Breast epithelium (tissue), 3 donors: ENCODE data around the gene ZNRF3.

ENCODE experiments used
- CTCF ChIP-seq, 3 donors: fragments of 450-650 bp; IDR thresholded peaks; one replicate each; pipeline ENCODE4 v1.5.1; 2016 to 2017; ENCODE audit warnings: antibody characterized with exemption in 3 of 3, mild to moderate bottlenecking in 3 of 3, moderate library complexity in 3 of 3
- POLR2A ChIP-seq: fragments of 450-650 bp; IDR thresholded peaks from one replicate; pipeline ENCODE4 v1.6.1; 2016; ENCODE audit warnings: antibody characterized with exemption, mild to moderate bottlenecking, moderate library complexity
- POLR2AphosphoS5 ChIP-seq, 3 donors: sonication (generic); formaldehyde crosslinking; IDR thresholded peaks; one replicate each; pipeline ENCODE4 v1.6.1; 2017; ENCODE audit warnings: antibody characterized with exemption in 3 of 3

DNA sequence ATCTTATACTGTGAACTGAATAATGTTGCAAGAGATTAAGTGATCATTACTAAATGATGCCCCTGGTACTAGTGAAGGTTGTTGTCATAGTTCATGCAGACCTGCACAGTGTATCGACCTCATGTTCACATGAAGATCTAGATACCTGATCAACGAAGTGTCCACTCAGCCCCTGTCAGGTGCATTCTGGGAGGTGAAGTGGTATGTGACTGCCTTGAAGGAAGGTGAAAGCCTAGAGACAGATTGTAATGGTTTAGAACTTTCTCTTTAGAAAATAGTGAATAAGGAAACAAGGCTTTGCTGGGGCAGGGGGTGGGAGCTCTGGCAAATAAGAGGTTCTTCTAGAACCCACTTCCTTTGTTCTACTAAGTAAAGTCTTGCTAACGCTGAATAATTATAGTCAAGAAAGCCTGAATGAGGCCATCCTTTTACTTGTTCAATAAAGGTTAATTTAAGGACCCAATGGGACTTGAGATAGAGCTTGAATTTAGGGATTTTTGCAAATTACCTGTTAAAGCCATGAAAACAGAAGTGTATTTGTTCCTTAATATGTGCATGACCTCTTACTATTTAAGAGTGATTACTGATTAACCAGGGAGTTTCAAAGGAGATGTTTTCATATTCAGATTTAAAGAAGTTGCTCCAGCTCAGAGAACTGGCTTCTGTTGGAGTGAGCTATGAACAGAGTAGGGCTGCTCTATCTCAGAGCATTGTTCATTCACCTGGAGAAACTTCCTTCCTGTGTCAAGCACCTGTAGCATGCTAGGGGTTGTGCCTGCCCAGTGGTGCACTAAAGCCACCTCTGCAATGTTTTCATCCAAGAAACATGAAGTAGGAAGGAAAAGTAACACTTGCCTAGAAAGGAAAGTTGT lies 132.9 kb downstream of the ZNRF3 start:
- TF ChIP-seq POLR2A (no peak), CTCF (IDR thresholded peaks at IDR 0.05) (no peak), POLR2AphosphoS5 (IDR thresholded peaks at IDR 0.05) (no peak)
